GM23248 (cell line): ENCODE results near the gene P2RY8. TPM values are rescaled to one million over a fixed set of nuclear protein-coding genes. Genes with fewer than 3 reads are reported as not detected.

Source experiments
- DNase-seq: peaks from one replicate; pipeline ENCODE4 v3.0.0-alpha.2; 2015
- H2AFZ ChIP-seq: fragments of 200-600 bp; sonication (generic); 2 replicates; pipeline ENCODE4 v1.6.1; 2016; ENCODE audit warnings: antibody characterized with exemption
- H3F3A ChIP-seq: fragments of 200-600 bp; sonication (generic); 2 replicates; pipeline ENCODE4 v1.6.1; 2016; ENCODE audit warnings: mild to moderate bottlenecking, antibody characterized with exemption, mixed run types; ENCODE audit not compliant: insufficient read depth
- H3K27ac ChIP-seq: fragments of 200-600 bp; sonication (generic); 2 replicates; pipeline ENCODE4 v1.5.1; 2016; ENCODE audit warnings: mild to moderate bottlenecking
- H3K27me3 ChIP-seq: fragments of 200-600 bp; sonication (generic); replicated peaks from 2 replicates; pipeline ENCODE4 v1.6.1; 2016; ENCODE audit warnings: mild to moderate bottlenecking; ENCODE audit not compliant: insufficient read depth
- H3K36me3 ChIP-seq: fragments of 200-600 bp; sonication (generic); 2 replicates; pipeline ENCODE4 v1.6.1; 2016; ENCODE audit warnings: low read depth, mild to moderate bottlenecking
- H3K4me1 ChIP-seq: fragments of 200-600 bp; sonication (generic); 2 replicates; pipeline ENCODE4 v1.6.1; 2016; ENCODE audit warnings: mild to moderate bottlenecking; ENCODE audit not compliant: insufficient read depth
- H3K4me2 ChIP-seq: fragments of 200-600 bp; sonication (generic); one replicate; pipeline ENCODE4 v1.6.1; 2016; ENCODE audit warnings: mild to moderate bottlenecking; ENCODE audit not compliant: unreplicated experiment
- H3K4me3 ChIP-seq: fragments of 200-600 bp; sonication (generic); 2 replicates; pipeline ENCODE4 v1.5.1; 2016; ENCODE audit warnings: mild to moderate bottlenecking
- H3K79me2 ChIP-seq: fragments of 200-600 bp; sonication (generic); 2 replicates; pipeline ENCODE4 v1.6.1; 2016; ENCODE audit warnings: mild to moderate bottlenecking; ENCODE audit not compliant: insufficient read depth
- H3K9ac ChIP-seq: fragments of 200-600 bp; sonication (generic); 2 replicates; pipeline ENCODE4 v1.6.1; 2016; ENCODE audit warnings: mild to moderate bottlenecking
- H3K9me2 ChIP-seq: fragments of 200-600 bp; sonication (generic); 2 replicates; pipeline ENCODE4 v1.6.1; 2016; ENCODE audit warnings: mixed run types, mild to moderate bottlenecking, moderate library complexity; ENCODE audit not compliant: insufficient read depth
- H3K9me3 ChIP-seq: fragments of 200-600 bp; sonication (generic); one replicate; pipeline ENCODE4 v1.6.1; 2017; ENCODE audit warnings: low read depth
- H4K20me1 ChIP-seq: fragments of 200-600 bp; sonication (generic); 2 replicates; pipeline ENCODE4 v1.6.0; 2016; ENCODE audit not compliant: insufficient read depth
- EZH2 ChIP-seq: fragments of 200-600 bp; sonication (generic); IDR thresholded peaks from 2 replicates; pipeline ENCODE4 v1.6.1; 2018; ENCODE audit warnings: antibody characterized with exemption, mild to moderate bottlenecking; ENCODE audit not compliant: insufficient read depth, poor library complexity, severe bottlenecking
- EZH2phosphoT487 ChIP-seq: fragments of 200-600 bp; sonication (generic); IDR thresholded peaks from 2 replicates; pipeline ENCODE4 v1.6.1; 2018; ENCODE audit warnings: antibody characterized with exemption, moderate library complexity, mild to moderate bottlenecking, low read depth; ENCODE audit not compliant: insufficient read depth
- WGBS, 2 experiments: methylation state at CpG; one replicate each; pipeline ENCODE4 v1.1.6; 2015 to 2017; ENCODE audit warnings: low lambda C conversion rate in 2 of 2, low coverage in 1 of 2; ENCODE audit errors: missing lambda C conversion rate in 2 of 2; 5-methylcytosine and 5-hydroxymethylcytosine counted together
- in situ Hi-C: fragments of 300-500 bp; cut with MboI; formaldehyde crosslinking; loops from 2 replicates; pipeline ENCODE4 v1.15.0; 2020
- polyA plus RNA-seq: library from polyadenylated mRNA; unstranded; fragments of >200 nt; fragmentation: Nextera tagmentation; extraction: Ambion mirVana; gene quantifications from 2 replicates; pipeline ENCODE4 v1.2.1, GENCODE V29; 2016
- total RNA-seq: library from RNA; depleted of rRNA; stranded (reverse); fragments of >200 nt; shearing (Covaris generic); gene quantifications from 2 replicates; pipeline ENCODE4 v1.2.3, GENCODE V29; 2014

Gene P2RY8
- total and polyA plus RNA-seq, 2 experiments from 2014 or later: not detected

GRCh38 chrX:1468250-1468772, 68.7 kb downstream of the P2RY8 start:
- H4K20me1 ChIP-seq: no peaks in the 10 kb centered on the region
- no peaks in the 10 kb centered on the region for H3F3A ChIP-seq
- H2AFZ ChIP-seq: no peak overlapping the region
- peaks cover 28% of the 10 kb centered on the region for H3K27me3 ChIP-seq
- WGBS, 2 experiments: 48 to 56% methylated on average over 18 to 20 of the region's 20 CpGs
- no peaks in the 10 kb centered on the region for H3K79me2 ChIP-seq
- H3K9me2 ChIP-seq: no peaks in the 10 kb centered on the region
- H3K4me2 ChIP-seq: no peak overlapping the region
- H3K36me3 ChIP-seq: no peaks in the 10 kb centered on the region
- no peaks in the 10 kb centered on the region for H3K9me3 ChIP-seq
- no peaks in the 10 kb centered on the region for H3K4me1 ChIP-seq
- no peak overlapping the region for H3K9ac ChIP-seq
- peak; percentile 70 for DNase-seq
- H3K27ac ChIP-seq: no peak overlapping the region
- H3K4me3 ChIP-seq: no peak overlapping the region
- no peak for TF ChIP-seq EZH2phosphoT487
- TF ChIP-seq EZH2: no peak
- in situ Hi-C loops: no loop called here

GRCh38 chrX:1466971-1467561, 69.9 kb downstream of the P2RY8 start:
- TF ChIP-seq EZH2phosphoT487 (no peak), EZH2 (no peak)
- Histone ChIP-seq H3K79me2 (no peaks in the 10 kb centered on the region), H3K4me2 (no peak overlapping the region), H3K27ac (no peak overlapping the region), H4K20me1 (no peaks in the 10 kb centered on the region), H3K9me2 (no peaks in the 10 kb centered on the region), H3K4me1 (no peaks in the 10 kb centered on the region), H2AFZ (no peak overlapping the region), H3F3A (no peaks in the 10 kb centered on the region), H3K9ac (no peak overlapping the region), H3K36me3 (no peaks in the 10 kb centered on the region), H3K4me3 (no peak overlapping the region), H3K27me3 (peaks cover 28% of the 10 kb centered on the region), H3K9me3 (no peaks in the 10 kb centered on the region)
- no peak for DNase-seq
- in situ Hi-C loops: no loop called here
- 37 to 39% methylated on average over 20 of the region's 20 CpGs for WGBS, 2 experiments

- Histone ChIP-seq H3K9ac (no peak overlapping the region), H3K4me3 (no peak overlapping the region), H3K4me2 (no peak overlapping the region), H3K27me3 (peaks cover 28% of the 10 kb centered on the region), H3K9me2 (no peaks in the 10 kb centered on the region), H3K79me2 (no peaks in the 10 kb centered on the region), H3K4me1 (no peaks in the 10 kb centered on the region), H3F3A (no peaks in the 10 kb centered on the region), H4K20me1 (no peaks in the 10 kb centered on the region), H2AFZ (no peak overlapping the region), H3K36me3 (no peaks in the 10 kb centered on the region), H3K9me3 (no peaks in the 10 kb centered on the region), H3K27ac (no peak overlapping the region)
- in situ Hi-C loops: no loop called here
- DNase-seq: no peak
- 11 to 12% methylated on average over 29 to 31 of the region's 36 CpGs for WGBS, 2 experiments
- TF ChIP-seq EZH2phosphoT487: no peak
Measured at GRCh38 chrX:1466232-1466661, 70.7 kb downstream of the P2RY8 start.

- no peak overlapping the region for H3K4me2 ChIP-seq
- no peaks in the 10 kb centered on the region for H4K20me1 ChIP-seq
- WGBS, 2 experiments: 21 to 23% methylated on average over 59 to 75 of the region's 75 CpGs
- H3K79me2 ChIP-seq: no peaks in the 10 kb centered on the region
- DNase-seq: no peak
- no peak overlapping the region for H3K4me3 ChIP-seq
- no peaks in the 10 kb centered on the region for H3K9me2 ChIP-seq
- H3K27me3 ChIP-seq: peaks cover 28% of the 10 kb centered on the region
- H3K4me1 ChIP-seq: no peaks in the 10 kb centered on the region
- no peak overlapping the region for H3K27ac ChIP-seq
- no peaks in the 10 kb centered on the region for H3K36me3 ChIP-seq
- H3K9me3 ChIP-seq: no peaks in the 10 kb centered on the region
- in situ Hi-C loops: no loop called here
- no peak for TF ChIP-seq EZH2phosphoT487
- no peak for TF ChIP-seq EZH2
- no peak overlapping the region for H2AFZ ChIP-seq
- H3K9ac ChIP-seq: no peak overlapping the region
- no peaks in the 10 kb centered on the region for H3F3A ChIP-seq
Measured at GRCh38 chrX:1465286-1466231, 71.4 kb downstream of the P2RY8 start.
